C4-2B (cell line): ENCODE data around the gene N4BP3.
A peak's percentile ranks its signal among the peaks of the same experiment; 100 is the strongest.

Experiments
- H3K27ac ChIP-seq: fragments of 450-650 bp; 2 replicates; pipeline ENCODE4 v1.5.1; 2017
- CTCF ChIP-seq: fragments of 450-650 bp; conservative IDR thresholded peaks from 2 replicates; pipeline ENCODE4 v1.5.1; 2017; ENCODE audit warnings: mild to moderate bottlenecking
- ZFX ChIP-seq: fragments of 450-650 bp; IDR thresholded peaks from 2 replicates; pipeline ENCODE4 v1.6.1; 2017

Gene N4BP3

GRCh38 chr5:178077751-178078150 lies 35.6 kb upstream of the N4BP3 start:
- TF ChIP-seq ZFX: no peak
- TF ChIP-seq CTCF: no peak
- H3K27ac ChIP-seq: no peak overlapping the region

GRCh38 chr5:178078197-178079010 lies 34.9 kb upstream of the N4BP3 start:
- no peak overlapping the region for H3K27ac ChIP-seq

DNA sequence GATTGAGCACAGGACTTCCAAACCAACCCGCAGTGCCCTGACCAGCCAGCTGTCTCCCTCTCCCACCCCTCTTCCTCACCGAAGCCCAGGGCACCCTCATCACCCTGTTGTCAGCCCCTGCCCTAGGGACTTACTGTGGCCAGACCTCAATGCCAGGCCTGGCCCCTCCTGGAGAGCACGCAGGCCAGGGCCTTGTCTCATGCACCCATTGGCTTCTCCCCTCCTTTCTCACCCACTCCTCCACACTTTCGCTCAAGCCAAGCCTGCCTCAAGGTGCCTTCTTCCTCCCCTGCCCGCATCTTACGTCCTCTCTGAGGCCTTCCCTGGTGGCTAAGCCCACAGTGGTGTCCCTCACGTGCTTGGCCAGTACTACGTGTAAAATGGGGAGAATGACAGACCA lies 33.3 kb upstream of the N4BP3 start:
- TF ChIP-seq CTCF (no peak), ZFX (no peak)
- H3K27ac ChIP-seq: peak overlapping the region; percentile 22

More at GRCh38 chr5:178078197-178079010, 34.9 kb upstream of the N4BP3 start:
- TF ChIP-seq CTCF (no peak), ZFX (no peak)

DNA sequence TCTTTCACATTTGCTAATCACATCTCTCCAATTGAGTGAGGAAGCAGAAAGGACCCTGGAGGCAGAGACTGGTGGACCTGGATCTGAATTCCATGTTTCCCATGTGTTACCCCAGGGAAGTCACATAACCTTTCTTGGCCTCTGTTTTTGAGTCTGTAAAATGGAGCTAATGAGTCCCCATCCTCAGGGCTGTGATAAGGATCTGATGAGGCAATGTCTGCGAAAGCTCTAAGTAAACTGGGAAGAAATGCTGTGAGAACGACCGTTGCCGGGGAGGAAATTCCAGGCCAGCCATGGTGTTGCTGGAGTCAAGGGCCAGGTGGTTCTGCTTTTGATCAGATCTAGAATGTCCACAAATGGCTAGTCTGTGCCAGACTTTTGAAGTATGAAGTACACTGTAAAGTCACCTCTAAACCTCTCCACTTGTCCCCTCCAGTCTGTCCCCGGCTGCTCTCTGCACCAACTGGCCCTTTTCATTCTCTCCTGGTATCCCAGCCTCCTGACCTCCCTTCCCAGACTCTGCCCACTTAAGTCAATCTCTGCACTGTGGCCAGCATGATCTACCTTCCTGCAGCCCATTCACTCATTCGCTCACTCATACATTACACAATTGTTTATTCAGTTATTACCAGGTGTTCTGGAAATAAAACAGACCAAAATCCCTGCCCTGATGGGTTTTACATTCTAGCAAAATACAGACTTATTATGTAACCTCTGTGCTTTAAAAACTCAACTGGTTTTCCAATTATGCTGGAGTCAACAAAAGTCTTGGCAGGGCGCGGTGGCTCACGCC lies 32.5 kb upstream of the N4BP3 start:
- peak overlapping the region; percentile 22 for H3K27ac ChIP-seq

DNA sequence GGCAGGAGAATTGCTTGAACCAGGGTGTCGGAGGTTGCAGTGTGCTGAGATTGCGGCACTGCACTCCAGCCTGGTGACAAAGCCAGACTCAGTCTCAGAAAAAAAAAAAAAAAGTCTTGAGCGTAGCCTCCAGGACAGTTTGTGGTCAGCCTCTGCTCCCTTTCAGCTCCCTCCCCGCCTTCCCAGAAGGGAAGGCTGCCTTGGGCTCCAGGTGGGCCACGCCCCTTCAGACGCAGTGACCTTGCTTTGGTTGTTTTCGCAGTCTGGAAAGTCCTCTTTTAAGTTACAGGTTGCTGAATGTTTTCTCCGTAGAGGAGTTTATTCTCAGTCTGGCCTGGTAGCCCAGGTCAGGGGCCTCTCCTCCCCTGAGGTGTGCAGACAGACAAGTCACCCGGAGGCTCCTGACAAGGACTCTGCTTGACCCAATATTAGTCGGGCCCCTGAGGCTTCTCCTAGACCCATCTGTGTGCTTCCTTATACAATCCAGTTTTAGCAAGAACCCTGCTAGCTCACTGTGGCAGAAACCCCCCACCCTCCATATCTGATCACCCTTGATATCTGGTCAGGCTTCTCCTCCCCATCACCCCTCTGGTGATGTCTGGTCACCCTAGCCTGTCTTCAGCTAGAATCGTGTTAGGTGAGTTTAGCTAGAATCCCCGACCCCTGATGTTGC lies 31.6 kb upstream of the N4BP3 start:
- no peak for TF ChIP-seq ZFX
- TF ChIP-seq CTCF: no peak

More for the DNA sequence above, 32.5 kb upstream of the N4BP3 start:
- TF ChIP-seq ZFX: no peak
- TF ChIP-seq CTCF: no peak

GRCh38 chr5:178083922-178084321 lies 29.4 kb upstream of the N4BP3 start:
- no peak for TF ChIP-seq ZFX

More for the DNA sequence above, 31.6 kb upstream of the N4BP3 start:
- peak overlapping the region; percentile 22 for H3K27ac ChIP-seq

GRCh38 chr5:178085316-178085715 lies 28.0 kb upstream of the N4BP3 start:
- TF ChIP-seq CTCF (no peak), ZFX (no peak)
- no peak overlapping the region for H3K27ac ChIP-seq

More at GRCh38 chr5:178083922-178084321, 29.4 kb upstream of the N4BP3 start:
- no peak overlapping the region for H3K27ac ChIP-seq
